HCT116 (cell line): Measurements from ENCODE around the gene RPLP1. TPM values are rescaled to one million over a fixed set of nuclear protein-coding genes. Genes with fewer than 3 reads are reported as not detected.

Experiments
- ATAC-seq: fragments of 200-7000 bp; cut with Tn5 transposase; 2 replicates; pipeline ENCODE4 v1.9.1; 2020; ENCODE audit warnings: mild to moderate bottlenecking, moderate library complexity
- BruUV-seq: library from RNA; stranded (reverse); fragments of 400-500 nt; replicated peaks from 2 replicates; lab custom pipeline; 2021; lab: Mats Ljungman, UMichigan
- CTCF ChIA-PET: fragments of 300-600 bp; sonication (Branson Sonifier 250); formaldehyde crosslinking; loops from one replicate; lab custom pipeline; 2021; ENCODE audit warnings: antibody characterized with exemption; lab: Charles Lee
- POLR2A ChIA-PET: fragments of 300-600, 350-600 bp; sonication (Branson Sonifier 250); formaldehyde crosslinking; loops from one replicate; lab custom pipeline; 2021; ENCODE audit warnings: antibody characterized with exemption; lab: Charles Lee
- RAD21 ChIA-PET, 2 experiments: fragments of 300-600 bp; sonication (Branson Sonifier 250); formaldehyde crosslinking; loops; one replicate each; lab custom pipeline; 2023; ENCODE audit warnings: low total read pairs in 2 of 2; ENCODE audit not compliant: uncharacterized antibody in 2 of 2, unreplicated experiment in 2 of 2, low non-redundant PET in 1 of 2; lab: Charles Lee
- DNase-seq: peaks from one replicate; pipeline ENCODE4 v3.0.0-alpha.2; 2010; ENCODE audit warnings: low read depth, low spot score
- H2AFZ ChIP-seq: fragments of 200-600 bp; shearing (Covaris generic), sonication (generic); 2 replicates; pipeline ENCODE4 v1.6.1; 2017; ENCODE audit warnings: low read depth, mixed run types, mixed read lengths, antibody characterized with exemption, low read length; ENCODE audit not compliant: poor library complexity, severe bottlenecking
- H3K27ac ChIP-seq: 2 replicates; pipeline ENCODE4 v1.5.1; 2012; ENCODE audit warnings: low read depth, low read length
- H3K27me3 ChIP-seq: fragments of 200-600 bp; sonication (generic); 2 replicates; pipeline ENCODE4 v1.6.1; 2016; ENCODE audit warnings: mixed run types, low read length, mixed read lengths; ENCODE audit not compliant: insufficient read depth
- H3K36me3 ChIP-seq, 2 experiments: fragments of 200-500 bp in 1 of 2; fragments of 200-600 bp in 1 of 2; sonication (Bioruptor generic) in 1 of 2; sonication (generic) in 1 of 2; 2 replicates each; pipeline versions ENCODE4 v1.5.1 to v1.6.1; 2014 to 2016; ENCODE audit warnings: low read length in 2 of 2, inconsistent platforms in 1 of 2, mixed read lengths in 1 of 2, mixed run types in 1 of 2; ENCODE audit not compliant: insufficient read depth in 2 of 2, control insufficient read depth in 1 of 2
- H3K4me1 ChIP-seq, 2 experiments: fragments of 200-600 bp in 1 of 2; sonication (generic) in 1 of 2; 2 replicates each; pipeline versions ENCODE4 v1.5.1 to v1.6.1; 2012 to 2017; ENCODE audit warnings: low read length in 2 of 2, inconsistent platforms in 1 of 2, mild to moderate bottlenecking in 1 of 2, mixed read lengths in 1 of 2, mixed run types in 1 of 2, moderate library complexity in 1 of 2; ENCODE audit not compliant: insufficient read depth in 2 of 2, control insufficient read depth in 1 of 2
- H3K4me2 ChIP-seq: fragments of 200-600 bp; sonication (generic); 2 replicates; pipeline ENCODE4 v1.6.1; 2017; ENCODE audit warnings: mixed run types, low read length, mixed read lengths
- H3K4me3 ChIP-seq, 2 experiments: fragments of 200-600 bp in 1 of 2; sonication (generic) in 1 of 2; replicated peaks in 1 of 2; 2 replicates each; pipeline ENCODE4 v1.5.1; 2011 to 2016; ENCODE audit warnings: low read length in 2 of 2, control low read depth in 1 of 2, low read depth in 1 of 2, mild to moderate bottlenecking in 1 of 2, mixed read lengths in 1 of 2, mixed run types in 1 of 2
- H3K79me2 ChIP-seq: fragments of 200-600 bp; sonication (generic); 2 replicates; pipeline ENCODE4 v1.6.1; 2017; ENCODE audit warnings: mild to moderate bottlenecking, mixed run types, low read length, moderate library complexity, mixed read lengths; ENCODE audit not compliant: insufficient read depth
- H3K9ac ChIP-seq: fragments of 200-600 bp; sonication (generic); 2 replicates; pipeline ENCODE4 v1.6.1; 2016; ENCODE audit warnings: low read length, mixed read lengths
- H3K9me2 ChIP-seq: fragments of 200-600 bp; sonication (generic), shearing (Covaris generic); 2 replicates; pipeline ENCODE4 v1.6.1; 2017; ENCODE audit warnings: mixed run types, mild to moderate bottlenecking, moderate library complexity; ENCODE audit not compliant: insufficient read depth
- H3K9me3 ChIP-seq, 2 experiments: fragments of 200-500 bp in 1 of 2; fragments of 200-600 bp in 1 of 2; sonication (Bioruptor generic) in 1 of 2; sonication (generic) in 1 of 2; 2 replicates each; pipeline ENCODE4 v1.6.1; 2014 to 2017; ENCODE audit warnings: low read length in 2 of 2, mixed read lengths in 2 of 2, inconsistent platforms in 1 of 2, low read depth in 1 of 2, mild to moderate bottlenecking in 1 of 2, mixed run types in 1 of 2, moderate library complexity in 1 of 2; ENCODE audit not compliant: control insufficient read depth in 1 of 2, insufficient read depth in 1 of 2
- H4K20me1 ChIP-seq: fragments of 200-600 bp; sonication (generic), shearing (Covaris generic); 2 replicates; pipeline ENCODE4 v1.6.1; 2017; ENCODE audit warnings: mixed run types, mild to moderate bottlenecking, moderate library complexity; ENCODE audit not compliant: insufficient read depth
- ATF3 ChIP-seq: IDR thresholded peaks from 2 replicates; pipeline ENCODE4 v1.6.1; 2012
- CBX3 ChIP-seq: IDR thresholded peaks from 2 replicates; pipeline ENCODE4 v1.6.1; 2012; ENCODE audit warnings: low read depth
- EZH2 ChIP-seq: fragments of 200-600 bp; sonication (generic); IDR thresholded peaks from 2 replicates; pipeline ENCODE4 v1.6.1; 2017; ENCODE audit warnings: antibody characterized with exemption, mixed run types
- JUND ChIP-seq: IDR thresholded peaks from 2 replicates; pipeline ENCODE4 v1.6.1; 2012
- MAX ChIP-seq: IDR thresholded peaks from 2 replicates; pipeline ENCODE4 v1.6.1; 2012
- POLR2A ChIP-seq: IDR thresholded peaks from 2 replicates; pipeline ENCODE4 v1.7.0; 2011; ENCODE audit warnings: borderline replicate concordance; ENCODE audit not compliant: insufficient read depth, insufficient read length; ENCODE audit errors: extremely low read depth
- SRF ChIP-seq: IDR thresholded peaks from 2 replicates; pipeline ENCODE4 v1.6.1; 2012; ENCODE audit warnings: low read depth
- YY1 ChIP-seq: IDR thresholded peaks from 2 replicates; pipeline ENCODE4 v1.6.1; 2011; ENCODE audit warnings: low read length, low read depth, moderate library complexity, mild to moderate bottlenecking; ENCODE audit not compliant: insufficient replicate concordance; ENCODE audit errors: extremely low read depth
- intact Hi-C: fragments of 100-400 bp; cut with micrococcal nuclease; formaldehyde crosslinking; loops from 2 replicates; pipeline ENCODE4 v1.10.0; 2022
- total RNA-seq: library from RNA; stranded (reverse); gene quantifications from one replicate; pipeline ENCODE4 v1.2.1, GENCODE V29; 2021; ENCODE audit not compliant: unreplicated experiment

Gene RPLP1
- total RNA-seq, 1 experiment from 2014 or later, result 3,138 TPM

- TF ChIP-seq EZH2 (no peak), POLR2A (no peak), CBX3 (no peak), SRF (no peak), YY1 (no peak), ATF3 (no peak), MAX (no peak)
- TF ChIP-seq, all 23 proteins: peak for 0
These were observed 47.5 kb upstream of the RPLP1 start (continued) for GRCh38 chr15:69405110-69405509.

GRCh38 chr15:69407719-69408400 is 44.8 kb upstream of the RPLP1 start:
- Histone ChIP-seq H3K4me3 (no peak overlapping the region), H3K4me2 (no peak overlapping the region), H3K36me3 (peaks cover 3 to 5% of the 10 kb centered on the region in 2 experiments; a peak in 2 of 4 replicates), H2AFZ (no peak overlapping the region), H3K27ac (no peak overlapping the region), H3K79me2 (no peaks in the 10 kb centered on the region), H3K9ac (no peak overlapping the region), H3K9me3 (no peaks in the 10 kb centered on the region), H3K4me1 (peaks cover 0 to 6% of the 10 kb centered on the region in 2 experiments; a peak in 1 of 4 replicates), H4K20me1 (no peaks in the 10 kb centered on the region), H3K27me3 (no peaks in the 10 kb centered on the region), H3K9me2 (no peaks in the 10 kb centered on the region)
- BruUV-seq, result no TSS peak
- no peak for DNase-seq
- ChIA-PET POLR2A (no interaction called here), CTCF (no interaction called here), RAD21 (no interaction called here)
- no peak for TF ChIP-seq JUND
- intact Hi-C loops, result no loop called here
- no peak for ATAC-seq

GRCh38 chr15:69408841-69409240 is 43.8 kb upstream of the RPLP1 start:
- Histone ChIP-seq H3K4me1 (peaks cover 0 to 16% of the 10 kb centered on the region in 2 experiments; a peak in 1 of 4 replicates), H3K27ac (no peak overlapping the region), H3K36me3 (peaks cover 0 to 5% of the 10 kb centered on the region in 2 experiments; a peak in 1 of 4 replicates), H3K9me3 (no peaks in the 10 kb centered on the region), H3K79me2 (0 out of 2 replicates have a peak, but pooled peaks cover 4% of the 10 kb centered on the region), H3K27me3 (no peaks in the 10 kb centered on the region), H2AFZ (no peak overlapping the region), H3K9me2 (no peaks in the 10 kb centered on the region), H3K9ac (no peak overlapping the region), H4K20me1 (no peaks in the 10 kb centered on the region), H3K4me3 (no peak overlapping the region), H3K4me2 (no peak overlapping the region)
- ChIA-PET CTCF (interaction anchor here (0.6 kb wide), 1 partner anchor 334 kb away, joined by 3 read pairs; no protein-coding TSS in a partner anchor), RAD21 (no interaction called here), POLR2A (no interaction called here)
- no TSS peak for BruUV-seq
- ATAC-seq (no peak), DNase-seq (no peak)
- intact Hi-C loops, result no loop called here
- no peak for TF ChIP-seq POLR2A
